ENCODE data around the gene AMDHD2.
A peak's percentile ranks its signal among the peaks of the same experiment; 100 is the strongest.
"Not testable (repeated sequence)": the region's sequence is repeated elsewhere in the genome, so short reads cannot be mapped to it uniquely, and the experiment has no call there.

The AMDHD2 gene, protein sequence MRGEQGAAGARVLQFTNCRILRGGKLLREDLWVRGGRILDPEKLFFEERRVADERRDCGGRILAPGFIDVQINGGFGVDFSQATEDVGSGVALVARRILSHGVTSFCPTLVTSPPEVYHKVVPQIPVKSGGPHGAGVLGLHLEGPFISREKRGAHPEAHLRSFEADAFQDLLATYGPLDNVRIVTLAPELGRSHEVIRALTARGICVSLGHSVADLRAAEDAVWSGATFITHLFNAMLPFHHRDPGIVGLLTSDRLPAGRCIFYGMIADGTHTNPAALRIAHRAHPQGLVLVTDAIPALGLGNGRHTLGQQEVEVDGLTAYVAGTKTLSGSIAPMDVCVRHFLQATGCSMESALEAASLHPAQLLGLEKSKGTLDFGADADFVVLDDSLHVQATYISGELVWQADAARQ

DNA sequence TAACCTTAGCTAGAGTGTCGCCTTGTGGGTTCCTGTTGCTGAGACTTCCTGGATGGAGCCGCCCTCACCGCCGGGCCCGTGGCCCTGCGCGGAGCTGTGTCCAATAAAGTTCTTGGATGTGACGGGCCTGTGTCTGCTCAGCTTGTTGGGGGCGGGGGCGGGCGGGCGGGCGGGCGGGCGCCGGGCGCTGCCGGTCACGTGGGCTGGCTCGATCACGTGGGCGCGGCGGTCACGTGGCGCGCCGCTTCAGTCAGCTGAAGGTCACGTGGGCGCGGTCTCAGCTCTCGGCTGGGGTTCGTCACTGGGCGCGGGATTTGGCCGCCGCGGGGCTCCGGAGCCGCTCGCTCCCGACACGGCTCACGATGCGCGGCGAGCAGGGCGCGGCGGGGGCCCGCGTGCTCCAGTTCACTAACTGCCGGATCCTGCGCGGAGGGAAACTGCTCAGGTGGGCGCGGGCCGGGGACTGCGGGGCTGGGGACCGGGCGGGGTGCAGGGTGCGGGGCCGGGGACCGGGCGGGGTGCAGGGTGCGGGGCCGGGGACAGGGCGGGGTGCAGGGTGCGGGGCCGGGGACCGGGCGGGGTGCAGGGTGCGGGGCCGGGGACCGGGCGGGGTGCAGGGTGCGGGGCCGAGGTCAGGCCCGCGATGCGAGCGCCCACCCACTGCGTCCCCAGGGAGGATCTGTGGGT lies at the start of gene AMDHD2:
Gene AMDHD2, plus strand, starts transcription at position 275 of the 687 bp plus-strand sequence. Its CDS starts 88 bp downstream, at position 363.
- peak; percentile 76 to 95 (median 85) for DNase-seq

DNA sequence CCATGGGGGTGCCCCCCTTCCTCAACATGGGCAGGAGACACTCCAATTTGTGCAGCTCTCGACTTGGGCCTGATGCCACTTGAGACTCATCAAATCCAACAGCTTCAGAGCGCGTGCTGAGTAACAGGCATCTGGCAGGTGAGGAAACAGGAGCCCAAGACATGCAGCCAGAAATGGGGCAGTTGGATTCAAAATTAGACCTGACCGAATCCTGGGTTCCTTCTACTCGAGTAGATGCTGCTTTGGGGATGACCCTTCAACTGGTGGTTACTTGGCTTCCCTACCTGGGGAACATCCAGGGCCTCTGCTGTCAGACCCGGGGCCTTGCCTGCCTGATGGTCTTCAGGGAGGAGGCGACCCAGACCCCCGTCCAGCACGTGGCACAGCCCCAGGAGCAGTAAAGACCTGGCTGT lies 49.6 kb upstream of the AMDHD2 start:
- peak; percentile 59 to 97 (median 79) for DNase-seq

DNA sequence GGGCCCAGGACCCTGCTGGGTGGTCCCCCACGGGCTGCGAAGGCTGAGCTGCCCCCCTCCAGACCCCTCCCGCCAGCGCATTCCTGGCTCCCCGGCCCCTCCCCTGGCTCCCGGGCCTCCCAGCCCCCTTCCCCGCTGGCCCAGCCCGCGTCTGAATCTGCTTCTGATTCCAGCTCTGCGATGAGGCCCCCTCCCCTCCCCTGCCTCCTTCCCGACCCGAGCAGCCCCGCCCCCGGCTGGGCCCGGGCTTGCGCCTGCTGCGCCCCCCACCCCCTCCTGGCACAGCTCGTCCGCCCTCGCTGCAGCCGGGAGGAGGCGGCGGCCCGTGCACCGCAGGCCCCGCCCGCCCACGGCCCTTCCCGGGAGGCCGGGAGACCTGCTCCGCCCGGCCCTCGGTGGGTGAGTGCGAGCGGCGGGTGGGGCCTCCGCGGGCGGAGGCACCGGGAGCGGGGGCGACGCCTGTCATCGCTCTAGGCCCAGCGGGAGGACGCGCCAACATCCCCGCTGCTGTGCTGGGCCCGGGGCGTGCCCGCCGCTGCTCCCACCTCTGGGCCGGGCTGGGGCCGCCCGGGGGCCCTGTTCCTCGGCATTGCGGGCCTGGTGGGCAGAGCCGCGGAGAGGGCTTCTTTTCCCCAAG lies 49.0 kb upstream of the AMDHD2 start, which contains the start of gene NTN3:
Gene NTN3, plus strand, starts transcription at position 282 of the 637 bp plus-strand sequence. CDS start 405 bp downstream, outside the sequence.
- peak; percentile 74 to 93 (median 78) for DNase-seq

DNA sequence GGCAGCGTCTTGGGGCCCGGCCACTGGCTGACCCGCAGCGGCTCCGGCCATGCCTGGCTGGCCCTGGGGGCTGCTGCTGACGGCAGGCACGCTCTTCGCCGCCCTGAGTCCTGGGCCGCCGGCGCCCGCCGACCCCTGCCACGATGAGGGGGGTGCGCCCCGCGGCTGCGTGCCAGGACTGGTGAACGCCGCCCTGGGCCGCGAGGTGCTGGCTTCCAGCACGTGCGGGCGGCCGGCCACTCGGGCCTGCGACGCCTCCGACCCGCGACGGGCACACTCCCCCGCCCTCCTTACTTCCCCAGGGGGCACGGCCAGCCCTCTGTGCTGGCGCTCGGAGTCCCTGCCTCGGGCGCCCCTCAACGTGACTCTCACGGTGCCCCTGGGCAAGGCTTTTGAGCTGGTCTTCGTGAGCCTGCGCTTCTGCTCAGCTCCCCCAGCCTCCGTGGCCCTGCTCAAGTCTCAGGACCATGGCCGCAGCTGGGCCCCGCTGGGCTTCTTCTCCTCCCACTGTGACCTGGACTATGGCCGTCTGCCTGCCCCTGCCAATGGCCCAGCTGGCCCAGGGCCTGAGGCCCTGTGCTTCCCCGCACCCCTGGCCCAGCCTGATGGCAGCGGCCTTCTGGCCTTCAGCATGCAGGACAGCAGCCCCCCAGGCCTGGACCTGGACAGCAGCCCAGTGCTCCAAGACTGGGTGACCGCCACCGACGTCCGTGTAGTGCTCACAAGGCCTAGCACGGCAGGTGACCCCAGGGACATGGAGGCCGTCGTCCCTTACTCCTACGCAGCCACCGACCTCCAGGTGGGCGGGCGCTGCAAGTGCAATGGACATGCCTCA lies 48.3 kb upstream of the AMDHD2 start:
- DNase-seq = peak in 2 of 3 experiments; percentile 64 to 66

DNA sequence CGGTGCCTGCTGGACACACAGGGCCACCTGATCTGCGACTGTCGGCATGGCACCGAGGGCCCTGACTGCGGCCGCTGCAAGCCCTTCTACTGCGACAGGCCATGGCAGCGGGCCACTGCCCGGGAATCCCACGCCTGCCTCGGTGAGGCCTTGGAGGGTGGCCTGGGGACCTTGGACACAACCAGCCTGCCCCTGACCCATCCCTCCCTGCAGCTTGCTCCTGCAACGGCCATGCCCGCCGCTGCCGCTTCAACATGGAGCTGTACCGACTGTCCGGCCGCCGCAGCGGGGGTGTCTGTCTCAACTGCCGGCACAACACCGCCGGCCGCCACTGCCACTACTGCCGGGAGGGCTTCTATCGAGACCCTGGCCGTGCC lies 47.7 kb upstream of the AMDHD2 start:
- DNase-seq = no peak

DNA sequence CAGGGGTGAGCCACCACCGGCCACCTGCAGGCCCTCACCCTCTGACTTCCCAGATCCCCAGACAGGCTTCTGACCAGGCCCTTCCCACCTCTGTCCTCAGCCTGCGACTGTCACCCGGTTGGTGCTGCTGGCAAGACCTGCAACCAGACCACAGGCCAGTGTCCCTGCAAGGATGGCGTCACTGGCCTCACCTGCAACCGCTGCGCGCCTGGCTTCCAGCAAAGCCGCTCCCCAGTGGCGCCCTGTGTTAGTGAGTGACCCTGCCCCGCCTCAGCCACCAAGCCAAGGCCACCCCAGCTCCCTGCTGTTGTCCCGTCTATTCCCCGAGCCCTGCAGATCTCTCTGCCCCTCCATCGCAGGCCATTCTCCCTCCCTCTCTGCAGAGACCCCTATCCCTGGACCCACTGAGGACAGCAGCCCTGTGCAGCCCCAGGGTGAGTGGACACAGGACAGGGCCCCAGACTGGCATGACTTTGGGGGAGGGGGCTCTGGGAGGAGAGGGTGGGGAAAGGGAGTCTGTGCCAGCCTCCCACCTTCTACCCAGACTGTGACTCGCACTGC lies 47.2 kb upstream of the AMDHD2 start:
- no peak for DNase-seq

DNA sequence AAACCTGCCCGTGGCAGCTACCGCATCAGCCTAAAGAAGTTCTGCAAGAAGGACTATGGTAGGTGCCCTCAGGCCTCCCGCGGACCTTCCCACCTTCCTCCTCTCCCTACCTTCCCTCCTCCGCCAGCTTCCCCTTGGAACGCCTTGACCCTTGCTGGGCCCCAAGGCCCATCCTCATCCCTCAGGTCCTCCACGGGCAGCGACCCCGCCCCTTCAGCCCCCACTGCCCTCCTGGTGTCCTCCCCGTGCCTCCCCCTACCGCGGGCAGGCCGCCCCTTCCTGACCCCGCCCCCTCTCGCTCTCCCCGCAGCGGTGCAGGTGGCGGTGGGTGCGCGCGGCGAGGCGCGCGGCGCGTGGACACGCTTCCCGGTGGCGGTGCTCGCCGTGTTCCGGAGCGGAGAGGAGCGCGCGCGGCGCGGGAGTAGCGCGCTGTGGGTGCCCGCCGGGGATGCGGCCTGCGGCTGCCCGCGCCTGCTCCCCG lies 46.7 kb upstream of the AMDHD2 start:
- DNase-seq = peak; percentile 53 to 56 (median 54)

DNA sequence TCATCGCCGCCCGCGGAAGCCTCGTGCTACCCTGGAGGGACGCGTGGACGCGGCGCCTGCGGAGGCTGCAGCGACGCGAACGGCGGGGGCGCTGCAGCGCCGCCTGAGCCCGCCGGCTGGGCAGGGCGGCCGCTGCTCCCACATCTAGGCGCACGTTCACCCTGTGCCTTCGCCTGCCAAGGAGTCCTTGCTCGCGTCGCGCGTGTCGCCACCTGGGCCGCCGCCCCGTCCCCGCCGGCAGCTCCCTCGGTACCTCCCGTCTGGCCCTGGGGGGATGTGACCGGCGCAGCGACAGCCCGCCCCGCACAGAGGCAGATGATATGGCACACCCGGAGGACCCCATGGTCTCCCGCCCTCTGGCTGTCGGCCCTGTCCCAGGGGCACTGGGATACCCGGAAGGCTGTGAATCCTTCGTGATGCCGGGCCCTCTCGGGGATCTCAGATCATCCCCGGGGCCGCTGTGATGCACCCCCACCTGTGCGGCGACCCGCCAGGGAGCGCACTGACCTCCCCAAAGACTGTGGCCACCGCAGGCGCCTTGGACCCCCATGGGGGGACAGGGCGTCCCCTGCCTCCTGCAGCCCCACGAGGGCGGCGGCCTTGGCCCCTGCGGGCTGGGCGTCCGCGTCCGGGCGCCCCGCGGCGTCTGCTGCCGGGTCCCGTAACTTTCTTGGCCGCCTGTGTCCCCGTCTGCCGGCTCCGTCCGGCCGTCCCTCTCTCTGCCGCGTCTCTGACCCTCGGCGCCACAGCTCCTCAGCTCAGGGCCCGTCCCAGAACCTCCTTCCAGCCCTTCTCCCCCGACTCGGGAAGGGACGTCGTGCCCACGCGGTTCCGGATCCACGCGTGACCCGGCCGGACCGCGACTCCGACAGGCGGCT lies 45.9 kb upstream of the AMDHD2 start:
- peak; percentile 57 to 77 (median 69) for DNase-seq

DNA sequence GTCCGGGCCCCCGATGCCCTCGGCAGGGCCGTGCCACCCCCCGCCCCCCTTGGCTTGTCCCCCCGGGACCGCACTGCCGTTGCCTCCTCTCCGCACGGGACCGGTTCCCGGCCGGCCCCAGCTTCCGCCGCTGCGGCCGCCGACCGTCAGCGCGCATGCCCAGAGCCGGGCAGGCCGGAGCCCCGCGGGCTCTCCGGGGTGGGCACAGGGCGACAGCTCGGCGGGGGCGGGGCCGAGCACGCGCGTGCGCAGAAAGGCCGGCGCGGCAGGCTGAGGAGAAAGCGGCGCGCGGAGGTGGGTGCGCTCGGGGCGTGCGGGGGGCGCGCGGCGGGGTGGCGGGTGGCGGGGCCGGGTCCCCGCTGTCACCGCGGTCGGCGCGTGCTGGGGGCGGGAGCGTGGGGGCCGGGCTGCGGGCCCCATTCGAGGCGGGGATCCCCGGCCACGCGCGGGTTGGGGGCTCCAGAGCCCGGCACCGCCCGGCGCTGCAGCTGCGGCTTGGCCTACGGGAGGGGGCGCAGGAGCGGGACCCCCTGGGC lies 45.2 kb upstream of the AMDHD2 start, which contains the start of gene TBC1D24:
Gene TBC1D24, plus strand, starts transcription at position 251 of the 536 bp plus-strand sequence. CDS start 21,022 bp downstream, outside the sequence.
- peak; percentile 83 to 96 (median 87) for DNase-seq

DNA sequence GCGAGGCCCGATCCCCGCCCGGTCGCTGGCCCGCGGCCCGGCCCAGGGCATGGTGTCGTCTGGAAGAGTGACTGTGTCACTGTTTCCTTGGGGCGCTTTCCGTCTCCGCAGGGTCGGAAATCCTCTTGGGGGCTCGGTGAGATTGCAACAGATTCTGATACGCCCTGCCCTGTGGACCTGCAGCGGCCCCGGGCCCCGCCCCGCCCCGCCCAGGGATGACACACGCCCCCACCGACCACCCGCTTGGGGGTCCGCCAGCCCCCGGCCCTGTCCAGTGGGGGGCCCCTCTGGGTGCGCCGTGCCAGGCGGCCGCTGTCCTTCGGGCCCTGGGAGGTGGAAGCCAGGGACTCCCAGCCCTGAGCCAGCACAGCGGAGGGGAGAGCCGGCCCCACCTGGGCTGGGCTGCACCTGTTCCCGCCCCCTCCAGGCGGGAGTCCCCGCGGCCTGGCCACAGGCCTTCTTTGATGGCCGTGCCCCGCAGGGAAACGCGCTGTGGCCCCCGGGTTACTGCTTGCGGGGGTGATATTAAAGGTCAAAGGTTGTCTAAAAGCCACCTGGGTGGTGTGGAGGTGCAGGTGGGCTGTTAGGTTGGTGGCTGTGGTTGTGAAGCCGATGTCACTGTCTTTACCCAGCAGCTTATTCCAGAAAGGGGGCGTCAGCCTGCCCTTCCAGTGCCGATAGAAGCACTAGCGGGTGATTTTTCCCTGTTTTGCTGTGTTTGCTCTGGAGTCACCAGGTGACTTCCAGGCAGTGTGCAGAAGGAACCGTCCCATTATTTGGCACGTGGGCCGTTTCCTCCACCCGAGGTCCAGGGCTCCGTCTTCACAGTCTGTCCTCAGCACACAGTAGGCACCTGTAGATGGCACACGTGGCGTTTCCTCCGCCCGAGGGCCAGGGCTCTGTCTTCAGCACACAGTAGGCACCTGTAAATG lies 44.5 kb upstream of the AMDHD2 start:
- DNase-seq = peak; percentile 56 to 64 (median 58)

DNA sequence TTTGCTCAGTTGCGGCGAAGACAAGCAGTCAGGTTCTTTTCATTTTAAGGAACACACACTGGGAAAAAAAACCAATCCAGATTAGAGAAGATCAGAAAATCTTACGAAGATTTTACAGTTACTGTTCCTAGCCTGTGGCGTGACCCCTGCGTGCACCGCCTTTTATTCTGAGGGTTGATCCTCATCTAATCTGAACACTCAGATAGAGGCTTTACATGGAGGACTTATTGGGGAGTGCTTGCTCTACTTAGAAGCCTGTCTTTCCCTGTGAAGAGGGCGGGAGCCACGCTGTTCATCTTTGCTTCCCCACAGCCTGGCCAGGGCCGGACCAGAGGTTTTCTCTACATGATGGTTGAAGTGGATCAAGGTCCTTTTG lies 43.8 kb upstream of the AMDHD2 start:
- no peak for DNase-seq

DNA sequence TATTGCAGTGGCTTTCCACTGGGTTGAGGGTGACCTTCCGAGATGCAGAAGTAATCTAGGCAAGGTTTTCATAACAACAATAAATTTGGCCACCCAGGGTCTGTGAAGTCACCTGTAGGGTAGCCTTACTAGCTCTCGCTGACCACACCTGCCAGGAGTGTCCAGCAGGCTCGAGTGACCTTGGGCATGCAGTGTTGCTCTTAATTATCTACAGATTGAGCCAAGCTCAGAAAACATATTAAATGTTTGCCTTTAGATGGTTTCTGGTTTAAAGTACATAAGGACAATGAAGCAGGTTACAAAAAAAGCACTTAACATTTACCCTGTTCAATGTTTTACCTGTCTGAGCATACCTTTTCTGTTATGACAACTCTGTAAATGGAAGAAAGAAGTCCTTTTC lies 43.4 kb upstream of the AMDHD2 start:
- DNase-seq = no peak

DNA sequence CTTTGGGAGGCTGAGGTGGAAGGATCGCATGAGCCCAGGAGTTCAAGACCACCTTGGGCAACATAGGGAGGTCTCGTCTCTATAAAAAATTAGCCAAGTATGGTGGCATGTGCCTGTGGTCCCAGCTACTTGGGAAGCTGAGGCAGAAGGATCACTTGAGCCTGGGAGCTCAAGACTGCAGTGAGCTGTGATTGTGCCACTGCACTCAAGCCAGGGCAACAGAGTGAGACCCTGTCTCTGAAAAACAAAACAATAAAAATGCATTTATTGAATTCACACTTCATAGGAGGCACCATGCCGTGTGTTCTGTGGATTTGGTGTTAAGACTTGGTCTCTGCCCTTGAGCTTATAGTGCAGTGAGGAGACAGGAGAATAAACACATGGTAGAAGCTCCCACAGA lies 42.8 kb upstream of the AMDHD2 start:
- no peak for DNase-seq

DNA sequence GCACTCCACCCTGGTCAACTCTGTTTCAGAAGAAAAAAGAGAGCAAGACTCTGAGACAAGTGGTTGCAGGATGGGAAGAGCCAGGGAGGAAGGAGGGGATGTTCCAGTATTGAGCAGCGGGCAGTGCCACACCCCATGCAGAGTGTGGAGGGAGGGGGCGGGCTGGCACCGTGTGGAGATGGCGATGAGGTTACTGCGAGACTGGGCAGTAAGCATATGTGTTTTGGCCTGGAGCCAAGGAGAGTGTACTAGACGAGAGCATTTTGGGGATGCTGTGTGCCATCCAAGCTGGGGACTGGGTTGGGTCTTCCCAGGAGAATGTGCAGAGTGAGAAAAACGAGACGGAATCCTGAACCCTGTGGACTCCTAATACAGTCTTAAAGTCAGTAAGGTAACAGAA lies 41.9 kb upstream of the AMDHD2 start:
- DNase-seq = peak in 2 of 3 experiments; percentile 50 to 55

DNA sequence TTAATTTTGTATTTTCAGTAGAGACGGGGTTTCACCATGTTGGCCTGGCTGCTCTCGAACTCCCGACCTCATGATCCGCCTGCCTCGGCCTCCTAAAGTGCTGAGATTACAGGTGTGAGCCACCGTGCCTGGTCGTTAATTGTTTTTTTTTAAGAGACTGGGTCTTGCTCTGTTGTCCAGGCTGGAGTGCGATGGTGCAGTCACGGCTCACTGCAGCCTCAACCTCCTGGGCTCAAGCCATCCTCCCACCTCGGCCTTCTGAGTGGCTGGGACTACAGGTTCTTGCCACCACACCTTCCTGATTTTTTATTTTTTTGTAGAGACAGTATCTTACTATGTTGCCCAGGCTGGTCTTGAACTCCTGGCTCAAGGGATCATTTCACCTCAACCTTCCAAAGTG lies 40.2 kb upstream of the AMDHD2 start:
- not testable (repeated sequence) for DNase-seq

DNA sequence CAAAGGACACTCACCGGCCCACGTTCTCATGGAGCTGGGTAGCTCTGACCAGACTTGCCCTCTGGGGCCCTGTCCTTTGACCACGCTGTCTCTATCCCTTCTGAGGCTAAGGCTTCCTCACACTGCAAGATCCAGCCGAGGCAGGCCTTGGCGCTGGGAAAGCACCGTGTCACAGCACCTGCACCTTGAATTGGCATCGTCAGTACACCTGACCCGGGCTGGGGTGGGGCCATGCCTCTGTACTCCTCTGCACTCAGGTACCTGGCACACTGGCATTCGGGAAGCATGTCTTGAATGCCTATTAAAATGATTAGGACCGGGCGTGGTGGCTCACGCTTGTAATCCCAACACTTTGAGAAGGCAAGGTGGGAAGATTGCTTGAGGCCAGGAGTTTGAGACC lies 39.2 kb upstream of the AMDHD2 start:
- no peak for DNase-seq

DNA sequence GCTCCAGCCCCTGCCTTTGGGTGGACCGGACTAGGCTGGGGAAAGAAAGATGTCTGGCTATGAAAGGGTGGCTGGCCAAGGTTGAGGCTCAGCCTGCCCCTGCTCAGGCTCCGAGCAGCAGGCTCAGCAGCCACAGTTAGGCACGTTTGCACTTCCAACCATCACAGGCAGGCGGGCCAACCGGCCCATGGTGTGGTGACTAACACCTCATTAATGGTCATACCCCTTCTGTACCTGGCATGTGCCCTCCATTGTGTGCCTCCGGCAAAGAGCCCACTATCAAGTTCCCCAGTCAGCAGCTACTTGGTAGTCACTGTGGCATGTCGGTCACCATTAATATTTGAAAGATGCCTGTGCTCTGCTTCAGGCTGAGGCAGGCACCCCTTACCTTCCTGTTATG lies 38.5 kb upstream of the AMDHD2 start:
- DNase-seq = no peak

DNA sequence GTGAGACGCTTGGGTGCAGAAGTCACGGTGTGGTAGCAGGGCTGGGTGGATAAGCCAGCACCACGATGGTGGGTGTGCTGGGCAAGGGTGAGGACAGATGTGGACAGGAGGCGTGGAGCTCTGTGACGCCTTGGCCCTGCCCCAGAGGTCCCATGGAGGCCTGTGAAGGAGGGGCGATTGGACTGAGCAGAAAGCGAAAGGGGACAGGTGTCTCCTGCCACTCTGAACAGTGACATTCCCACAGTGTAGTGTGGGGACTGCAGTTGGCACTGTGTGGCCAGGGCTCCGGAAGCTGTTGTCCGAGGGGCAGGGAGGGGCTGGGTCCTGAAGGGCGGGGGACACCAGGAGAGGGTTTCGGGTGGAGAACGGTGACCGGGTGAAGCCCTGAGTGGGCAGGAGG lies 37.9 kb upstream of the AMDHD2 start:
- no peak for DNase-seq

Data from NCI-H1417 (cell line).